Right atrium auricular region (tissue), 2 donors: ENCODE results near the gene C16orf92. TPM values are rescaled to one million over a fixed set of nuclear protein-coding genes. Genes with fewer than 3 reads are reported as not detected.

Experiments used
- DNase-seq: peaks from one replicate; pipeline ENCODE4 v3.0.0-alpha.2; 2019; ENCODE audit warnings: low spot score
- H3K27ac ChIP-seq, 2 donors: fragments of 200-600 bp; sonication (generic); 1 replicate in 1 of 2; 2 replicates in 1 of 2; pipeline ENCODE4 v1.5.1; 2016 to 2019
- H3K27me3 ChIP-seq, 2 donors: fragments of 200-600 bp; sonication (generic); one replicate each; pipeline versions ENCODE4 v1.5.1 to v1.6.0; 2017 to 2019
- H3K36me3 ChIP-seq: fragments of 200-600 bp; sonication (generic); one replicate; pipeline ENCODE4 v1.5.1; 2016
- H3K4me1 ChIP-seq, 2 donors: fragments of 200-600 bp; sonication (generic); one replicate each; pipeline versions ENCODE4 v1.5.1 to v1.6.0; 2017 to 2019
- H3K4me3 ChIP-seq, 2 donors: fragments of 200-600 bp; sonication (generic); 1 replicate in 1 of 2; 2 replicates in 1 of 2; pipeline ENCODE4 v1.5.1; 2017 to 2019; ENCODE audit warnings: mild to moderate bottlenecking in 1 of 2, moderate library complexity in 1 of 2
- H3K9me3 ChIP-seq, 2 donors: fragments of 200-600 bp; sonication (generic); one replicate each; pipeline ENCODE4 v1.5.1; 2019
- total RNA-seq, 2 donors: library from RNA; depleted of rRNA; stranded (reverse); fragments of >200 nt; gene quantifications; one replicate each; pipeline ENCODE4 v1.1.0, GENCODE V29; 2016
- TF ChIP-seq, protein P1 (sequence below), 2 donors: fragments of 200-600 bp; sonication (generic); IDR thresholded peaks; one replicate each; pipeline ENCODE4 v1.5.1; 2019; ENCODE audit warnings: antibody characterized with exemption in 2 of 2

Gene C16orf92
- total RNA-seq, 2 donors from 2014 or later = not detected

GRCh38 chr16:29991571-29991904 lies 31.5 kb upstream of the C16orf92 start:
- no peaks in the 10 kb centered on the region for H3K9me3 ChIP-seq
- DNase-seq = no peak
- H3K27me3 ChIP-seq = no peaks in the 10 kb centered on the region
- no peak overlapping the region for H3K4me3 ChIP-seq
- H3K36me3 ChIP-seq = peaks cover 64% of the 10 kb centered on the region
- H3K27ac ChIP-seq = no peak overlapping the region
- peaks cover 0 to 18% of the 10 kb centered on the region in 2 donors for H3K4me1 ChIP-seq
- TF ChIP-seq, protein P1, sequence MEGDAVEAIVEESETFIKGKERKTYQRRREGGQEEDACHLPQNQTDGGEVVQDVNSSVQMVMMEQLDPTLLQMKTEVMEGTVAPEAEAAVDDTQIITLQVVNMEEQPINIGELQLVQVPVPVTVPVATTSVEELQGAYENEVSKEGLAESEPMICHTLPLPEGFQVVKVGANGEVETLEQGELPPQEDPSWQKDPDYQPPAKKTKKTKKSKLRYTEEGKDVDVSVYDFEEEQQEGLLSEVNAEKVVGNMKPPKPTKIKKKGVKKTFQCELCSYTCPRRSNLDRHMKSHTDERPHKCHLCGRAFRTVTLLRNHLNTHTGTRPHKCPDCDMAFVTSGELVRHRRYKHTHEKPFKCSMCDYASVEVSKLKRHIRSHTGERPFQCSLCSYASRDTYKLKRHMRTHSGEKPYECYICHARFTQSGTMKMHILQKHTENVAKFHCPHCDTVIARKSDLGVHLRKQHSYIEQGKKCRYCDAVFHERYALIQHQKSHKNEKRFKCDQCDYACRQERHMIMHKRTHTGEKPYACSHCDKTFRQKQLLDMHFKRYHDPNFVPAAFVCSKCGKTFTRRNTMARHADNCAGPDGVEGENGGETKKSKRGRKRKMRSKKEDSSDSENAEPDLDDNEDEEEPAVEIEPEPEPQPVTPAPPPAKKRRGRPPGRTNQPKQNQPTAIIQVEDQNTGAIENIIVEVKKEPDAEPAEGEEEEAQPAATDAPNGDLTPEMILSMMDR (IDR thresholded peaks at IDR 0.05) = no peak

DNA sequence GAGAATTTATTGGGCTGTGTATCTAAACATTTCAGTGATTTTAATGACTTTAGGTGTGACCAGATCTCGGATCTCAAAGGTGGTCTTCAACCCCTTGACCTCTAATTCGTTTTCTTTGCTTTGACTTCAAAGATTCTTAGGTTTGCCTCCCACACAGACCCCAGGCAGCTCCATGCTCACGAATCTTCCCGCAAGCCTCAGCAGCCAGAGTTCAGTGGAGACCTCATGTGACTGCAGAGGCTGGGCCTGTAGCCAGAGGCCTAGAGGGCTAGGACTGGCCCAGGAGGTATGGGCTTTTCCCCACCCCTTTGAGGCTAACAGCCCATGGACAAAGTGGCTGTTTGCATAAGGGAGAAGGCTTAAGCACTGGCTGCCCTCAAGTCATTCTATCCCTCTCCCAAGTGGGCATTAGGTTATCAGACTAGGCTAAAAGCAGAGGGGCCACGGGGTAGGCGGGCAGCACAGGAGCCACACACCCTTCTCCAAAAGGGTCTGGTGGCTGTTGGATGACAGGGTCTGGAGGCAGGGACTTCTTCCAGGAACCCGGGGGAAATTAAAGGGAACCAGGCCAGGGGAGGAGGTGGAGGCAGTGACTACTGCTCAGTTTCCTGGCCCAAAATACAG lies 30.5 kb upstream of the C16orf92 start:
- Histone ChIP-seq H3K27ac (no peak overlapping the region), H3K36me3 (peaks cover 54% of the 10 kb centered on the region), H3K9me3 (no peaks in the 10 kb centered on the region)

DNA sequence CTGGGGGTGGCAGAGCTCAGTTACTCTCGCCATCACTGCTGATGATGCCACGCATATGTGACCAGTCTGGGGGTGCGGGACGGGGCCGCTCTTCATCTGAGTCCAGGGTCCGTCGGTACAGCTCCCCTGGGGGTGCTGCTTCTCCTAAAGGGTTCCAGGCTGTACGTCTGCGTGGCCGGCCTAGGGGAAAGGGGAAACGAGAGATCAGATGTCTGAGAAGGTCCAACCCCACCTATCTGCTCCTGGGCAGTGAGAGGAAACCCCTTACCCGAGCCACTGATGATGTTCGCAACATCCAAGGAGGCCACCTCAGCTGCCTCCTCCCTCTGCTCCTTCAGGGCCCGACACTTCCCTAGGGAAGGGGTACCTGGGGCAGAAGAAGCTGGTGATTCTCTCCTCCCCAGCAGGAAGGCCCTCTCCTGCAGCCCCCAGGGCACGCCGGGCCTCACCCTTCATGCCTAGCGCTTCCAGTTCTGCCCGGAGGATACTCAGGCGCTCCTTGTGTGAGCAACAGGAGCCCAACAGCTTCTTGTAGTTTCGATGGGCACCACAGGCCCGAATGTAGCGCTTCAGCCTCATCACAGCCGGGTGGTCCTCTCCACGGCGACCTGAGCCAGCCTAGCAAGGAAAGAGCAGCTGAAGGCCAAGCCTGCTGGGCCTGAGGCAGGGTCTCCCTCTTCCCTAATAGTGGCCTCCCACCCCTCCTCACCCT lies 29.7 kb upstream of the C16orf92 start:
- no peak for DNase-seq
- peaks cover 45% of the 10 kb centered on the region for H3K36me3 ChIP-seq
- TF ChIP-seq, protein P1 (IDR thresholded peaks at IDR 0.05) = no peak

More for the DNA sequence above, 30.5 kb upstream of the C16orf92 start:
- Histone ChIP-seq H3K4me1 (peaks cover 0 to 24% of the 10 kb centered on the region in 2 donors), H3K4me3 (no peak overlapping the region), H3K27me3 (no peaks in the 10 kb centered on the region)
- TF ChIP-seq, protein P1 (IDR thresholded peaks at IDR 0.05) = no peak
- no peak for DNase-seq

GRCh38 chr16:29993903-29994599 lies 28.9 kb upstream of the C16orf92 start:
- TF ChIP-seq, protein P1 (IDR thresholded peaks at IDR 0.05) = no peak
- Histone ChIP-seq H3K27me3 (no peaks in the 10 kb centered on the region), H3K36me3 (peaks cover 38% of the 10 kb centered on the region), H3K4me1 (peaks cover 0 to 24% of the 10 kb centered on the region in 2 donors), H3K9me3 (no peaks in the 10 kb centered on the region), H3K4me3 (no peak overlapping the region), H3K27ac (no peak overlapping the region)
- no peak for DNase-seq

More for the DNA sequence above, 29.7 kb upstream of the C16orf92 start:
- no peak overlapping the region for H3K27ac ChIP-seq
- no peaks in the 10 kb centered on the region for H3K9me3 ChIP-seq
- H3K27me3 ChIP-seq = no peaks in the 10 kb centered on the region
- H3K4me3 ChIP-seq = no peak overlapping the region
- peaks cover 0 to 24% of the 10 kb centered on the region in 2 donors for H3K4me1 ChIP-seq

DNA sequence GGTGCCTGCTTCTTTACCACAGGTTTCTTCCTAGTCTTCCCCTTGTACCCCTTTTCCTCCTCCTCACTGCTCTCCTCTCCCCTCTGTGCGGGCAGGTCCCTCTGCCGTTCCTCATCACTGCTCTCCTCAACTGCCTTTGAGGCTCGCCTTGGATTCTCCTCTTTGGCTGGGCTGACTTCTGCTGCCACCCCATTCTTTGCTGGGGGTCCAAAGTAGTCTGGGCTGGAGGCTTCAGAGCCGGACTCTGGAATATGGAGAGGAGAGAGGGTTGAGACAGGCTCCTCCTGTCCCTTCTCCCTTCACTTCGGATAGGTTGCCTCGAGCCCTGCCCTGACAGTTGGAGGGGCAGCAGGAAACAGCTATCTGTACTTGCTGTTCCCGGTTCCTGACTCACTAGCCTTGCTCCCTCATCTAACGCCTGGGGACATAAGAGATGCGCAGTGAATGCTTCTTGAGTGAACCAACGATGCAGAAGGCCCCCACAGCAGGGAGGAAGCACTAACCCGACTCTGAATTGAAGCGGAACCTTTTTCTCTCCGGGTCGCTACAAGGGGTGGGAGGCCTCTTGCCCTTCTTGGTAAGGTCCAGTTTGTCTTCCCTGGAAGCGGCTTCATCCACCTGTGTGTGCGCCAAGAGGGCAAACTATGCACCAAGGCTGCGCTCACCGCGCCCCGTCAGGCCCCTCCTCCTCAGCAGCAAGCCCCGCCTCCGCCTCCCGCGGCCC lies 28.2 kb upstream of the C16orf92 start:
- peak overlapping the region; percentile 58 to 76 for H3K4me3 ChIP-seq
- H3K9me3 ChIP-seq = no peaks in the 10 kb centered on the region
- peaks cover 0 to 24% of the 10 kb centered on the region in 2 donors for H3K4me1 ChIP-seq
- peak overlapping the region; percentile 91 to 93 for H3K27ac ChIP-seq
- H3K36me3 ChIP-seq = peaks cover 31% of the 10 kb centered on the region
- TF ChIP-seq, protein P1 (IDR thresholded peaks at IDR 0.05) = no peak
- no peaks in the 10 kb centered on the region for H3K27me3 ChIP-seq
- DNase-seq = no peak
